BJ (cell line): ENCODE measurements around the gene ADSS1. TPM values are rescaled to one million over a fixed set of nuclear protein-coding genes. Genes with fewer than 3 reads are reported as not detected.

Experiments
- CTCF ChIA-PET: fragments of 350-600 bp; formaldehyde crosslinking; extraction: SDS; loops from one replicate; lab custom pipeline; 2021; ENCODE audit warnings: antibody characterized with exemption, inconsistent platforms; lab: Yijun Ruan, JAX
- POLR2A ChIA-PET: fragments of 300-600 bp; sonication (Branson Sonifier 250); formaldehyde crosslinking; extraction: SDS; loops from one replicate; lab custom pipeline; 2021; ENCODE audit warnings: antibody characterized with exemption; lab: Charles Lee
- DNase-seq: peaks from one replicate; pipeline ENCODE4 v3.0.0-alpha.2; 2011; ENCODE audit warnings: low read depth
- H3K27me3 ChIP-seq: 2 replicates; pipeline ENCODE4 v1.6.0; 2011; ENCODE audit warnings: low read length; ENCODE audit not compliant: control insufficient read depth, insufficient read depth
- H3K36me3 ChIP-seq: 2 replicates; pipeline ENCODE4 v1.5.1; 2011; ENCODE audit warnings: low read length; ENCODE audit not compliant: control insufficient read depth, insufficient read depth
- H3K4me3 ChIP-seq: 2 replicates; pipeline ENCODE4 v1.5.1; 2011; ENCODE audit warnings: low read depth, mild to moderate bottlenecking, control low read depth, low read length
- CTCF ChIP-seq: IDR thresholded peaks from 2 replicates; pipeline ENCODE4 v1.5.1; 2011; ENCODE audit warnings: low read depth, mild to moderate bottlenecking, control low read depth, inconsistent platforms, low read length, moderate library complexity; ENCODE audit not compliant: insufficient read depth
- polyA plus RNA-seq: library from polyadenylated mRNA; depleted of rRNA; stranded (reverse); fragments of >200 nt; gene quantifications from 2 replicates; pipeline ENCODE4 v1.2.3, GENCODE V29; 2011

The ADSS1 gene
- polyA plus RNA-seq, 1 experiment = 4.5 TPM

- ChIA-PET POLR2A (no interaction called here), CTCF (interaction anchor here (1.0 kb wide), 1 partner anchor 9 kb away, joined by 4 read pairs; no protein-coding TSS in a partner anchor)
- H3K4me3 ChIP-seq = no peak overlapping the region
- H3K27me3 ChIP-seq = no peaks in the 10 kb centered on the region
- H3K36me3 ChIP-seq = peaks cover 42% of the 10 kb centered on the region
- TF ChIP-seq CTCF = no peak
- DNase-seq = no peak
Observed at GRCh38 chr14:104700225-104700651, 23.8 kb upstream of the ADSS1 start.

- ChIA-PET CTCF (interaction anchor here (1.0 kb wide), 1 partner anchor 8 kb away, joined by 4 read pairs; no protein-coding TSS in a partner anchor), POLR2A (no interaction called here)
- no peak overlapping the region for H3K4me3 ChIP-seq
- TF ChIP-seq CTCF = no peak
- DNase-seq = no peak
- H3K27me3 ChIP-seq = no peaks in the 10 kb centered on the region
- H3K36me3 ChIP-seq = peaks cover 45% of the 10 kb centered on the region
Observed at GRCh38 chr14:104700747-104701217, 23.2 kb upstream of the ADSS1 start.

GRCh38 chr14:104701383-104702076, 22.5 kb upstream of the ADSS1 start:
- no peaks in the 10 kb centered on the region for H3K27me3 ChIP-seq
- ChIA-PET CTCF (interaction anchor here (0.6 to 0.9 kb wide), 2 partner anchors 9 to 64 kb away, joined by 3 to 4 read pairs; no protein-coding TSS in a partner anchor), POLR2A (no interaction called here)
- no peak for TF ChIP-seq CTCF
- no peak for DNase-seq
- peaks cover 44% of the 10 kb centered on the region for H3K36me3 ChIP-seq
- no peak overlapping the region for H3K4me3 ChIP-seq

GRCh38 chr14:104702106-104702505, 21.9 kb upstream of the ADSS1 start:
- no peak for DNase-seq
- H3K36me3 ChIP-seq = peaks cover 45% of the 10 kb centered on the region
- ChIA-PET POLR2A (no interaction called here), CTCF (interaction anchor here (0.6 to 1.7 kb wide), 3 partner anchors 9 to 64 kb away, joined by 3 to 4 read pairs (median 3); no protein-coding TSS in a partner anchor)
- no peaks in the 10 kb centered on the region for H3K27me3 ChIP-seq
- H3K4me3 ChIP-seq = no peak overlapping the region
- TF ChIP-seq CTCF = no peak

GRCh38 chr14:104702673-104703072, 21.4 kb upstream of the ADSS1 start:
- ChIA-PET CTCF (interaction anchor here (0.9 to 1.7 kb wide), 2 partner anchors 8 to 25 kb away, joined by 3 read pairs; no protein-coding TSS in a partner anchor), POLR2A (no interaction called here)
- no peak for DNase-seq
- no peak overlapping the region for H3K4me3 ChIP-seq
- peaks cover 42% of the 10 kb centered on the region for H3K36me3 ChIP-seq
- no peak for TF ChIP-seq CTCF
- H3K27me3 ChIP-seq = no peaks in the 10 kb centered on the region
